ENCODE data around the gene SLC9A2.

DNA sequence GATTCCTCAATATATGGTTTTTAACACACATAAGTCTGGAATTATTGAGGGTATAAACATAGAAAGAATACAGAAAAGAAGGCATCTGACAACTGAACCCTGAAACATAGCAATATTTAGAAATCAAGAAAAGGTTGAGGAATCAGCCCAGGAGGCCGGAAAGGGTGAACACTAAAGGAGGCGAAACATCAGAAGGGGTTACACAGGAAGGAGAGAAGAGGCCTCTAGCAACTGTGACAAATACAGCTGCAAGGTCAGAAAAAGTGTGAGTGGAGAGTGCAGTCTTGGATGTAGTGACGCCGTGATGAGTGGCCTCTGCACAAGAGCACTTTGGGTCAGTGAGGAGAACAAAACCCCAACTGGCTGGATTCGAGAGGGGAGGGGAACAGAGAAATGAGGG is 70.7 kb downstream of the SLC9A2 start:
- TF ChIP-seq CTCF (IDR thresholded peaks at IDR 0.05) (no peak), ZFX (IDR thresholded peaks at IDR 0.05; ENCODE audit: borderline replicate concordance) (no peak)

All from 22Rv1 (cell line).